Hepatic stellate cell (primary cell): ENCODE results near the gene PARL.
A peak's percentile ranks its signal among the peaks of the same experiment; 100 is the strongest.

ENCODE experiments used
- DNase-seq: peaks from one replicate; pipeline ENCODE4 v3.0.0; 2011; ENCODE audit warnings: low spot score

The PARL gene

GRCh38 chr3:183854318-183855035 lies 30.2 kb downstream of the PARL start:
- DNase-seq, result no peak

GRCh38 chr3:183845608-183846288 lies 38.9 kb downstream of the PARL start:
- no peak for DNase-seq

GRCh38 chr3:183845090-183845489 lies 39.6 kb downstream of the PARL start:
- no peak for DNase-seq

- peak; percentile 54 for DNase-seq
Observed at GRCh38 chr3:183844606-183845005, 40.1 kb downstream of the PARL start.

- DNase-seq, result no peak
Observed at GRCh38 chr3:183839751-183840150, 44.9 kb downstream of the PARL start.

GRCh38 chr3:183837894-183838293 lies 46.8 kb downstream of the PARL start:
- no peak for DNase-seq

GRCh38 chr3:183837390-183837789 lies 47.3 kb downstream of the PARL start:
- DNase-seq, result no peak

GRCh38 chr3:183833516-183833915 lies 51.2 kb downstream of the PARL start:
- DNase-seq, result no peak

GRCh38 chr3:183830187-183830586 lies 54.5 kb downstream of the PARL start:
- DNase-seq, result no peak

- no peak for DNase-seq
Observed at GRCh38 chr3:183829466-183829865, 55.2 kb downstream of the PARL start.

- no peak for DNase-seq
Observed at GRCh38 chr3:183828538-183828870, 56.2 kb downstream of the PARL start.

GRCh38 chr3:183827809-183828537 lies 56.7 kb downstream of the PARL start:
- no peak for DNase-seq

GRCh38 chr3:183826448-183827250 lies 58.0 kb downstream of the PARL start:
- no peak for DNase-seq

- DNase-seq, result peak; percentile 72
Observed at GRCh38 chr3:183825456-183826161, 59.1 kb downstream of the PARL start, which contains the start of gene MAP6D1. Gene MAP6D1, minus strand, starts transcription at chr3:183825577. Its CDS starts 30 bp downstream, at chr3:183825547.

- DNase-seq, result peak; percentile 50
Observed at GRCh38 chr3:183824761-183825455, 59.8 kb downstream of the PARL start.

- no peak for DNase-seq
Observed at GRCh38 chr3:183823963-183824362, 60.7 kb downstream of the PARL start.

GRCh38 chr3:183822631-183823030 lies 62.0 kb downstream of the PARL start:
- no peak for DNase-seq

GRCh38 chr3:183819831-183820230 lies 64.8 kb downstream of the PARL start:
- DNase-seq, result no peak

- no peak for DNase-seq
Observed at GRCh38 chr3:183818706-183819624, 65.7 kb downstream of the PARL start.
